ENCODE results near the gene ELP5.
"Not testable (repeated sequence)": the region's sequence is repeated elsewhere in the genome, so short reads cannot be mapped to it uniquely, and the experiment has no call there.

Gene ELP5

GRCh38 chr17:7237266-7237760, 14.7 kb upstream of the ELP5 start:
- no peak for DNase-seq

DNA sequence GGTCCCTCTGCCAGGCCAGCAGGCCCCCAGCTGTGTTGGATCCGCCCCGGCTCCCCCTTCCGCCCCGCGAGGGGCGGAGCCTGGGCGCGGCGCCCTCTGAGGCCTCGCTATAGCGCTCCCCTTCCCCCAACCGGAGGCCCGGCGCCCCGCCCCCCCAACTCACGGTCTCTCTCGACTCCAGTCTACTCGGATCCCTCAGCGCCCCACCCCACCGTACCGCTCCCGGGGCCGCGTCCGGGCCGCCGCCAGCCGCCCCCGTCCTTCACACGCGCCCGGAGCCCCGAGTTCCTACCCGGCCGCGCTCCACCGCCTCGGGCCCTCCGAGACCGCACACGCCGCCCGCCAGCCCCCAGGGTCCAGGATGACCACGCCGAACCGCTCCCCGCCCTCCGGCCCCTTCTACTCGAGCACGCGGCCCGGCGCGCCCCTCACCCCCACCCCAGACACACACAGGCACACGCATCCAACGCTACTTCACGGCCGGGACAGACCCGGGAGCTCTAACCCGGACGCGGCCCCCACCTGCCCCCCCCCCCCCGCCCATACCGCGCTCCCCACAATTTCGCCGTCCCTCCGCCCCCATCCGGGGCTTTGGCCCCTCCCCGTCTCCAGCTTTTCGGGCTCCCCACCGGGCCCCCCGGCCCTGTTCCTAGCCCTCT, 14.1 kb upstream of the ELP5 start:
- no peak for DNase-seq

- no peak for DNase-seq
Measured at GRCh38 chr17:7238420-7239090, 13.5 kb upstream of the ELP5 start.

DNA sequence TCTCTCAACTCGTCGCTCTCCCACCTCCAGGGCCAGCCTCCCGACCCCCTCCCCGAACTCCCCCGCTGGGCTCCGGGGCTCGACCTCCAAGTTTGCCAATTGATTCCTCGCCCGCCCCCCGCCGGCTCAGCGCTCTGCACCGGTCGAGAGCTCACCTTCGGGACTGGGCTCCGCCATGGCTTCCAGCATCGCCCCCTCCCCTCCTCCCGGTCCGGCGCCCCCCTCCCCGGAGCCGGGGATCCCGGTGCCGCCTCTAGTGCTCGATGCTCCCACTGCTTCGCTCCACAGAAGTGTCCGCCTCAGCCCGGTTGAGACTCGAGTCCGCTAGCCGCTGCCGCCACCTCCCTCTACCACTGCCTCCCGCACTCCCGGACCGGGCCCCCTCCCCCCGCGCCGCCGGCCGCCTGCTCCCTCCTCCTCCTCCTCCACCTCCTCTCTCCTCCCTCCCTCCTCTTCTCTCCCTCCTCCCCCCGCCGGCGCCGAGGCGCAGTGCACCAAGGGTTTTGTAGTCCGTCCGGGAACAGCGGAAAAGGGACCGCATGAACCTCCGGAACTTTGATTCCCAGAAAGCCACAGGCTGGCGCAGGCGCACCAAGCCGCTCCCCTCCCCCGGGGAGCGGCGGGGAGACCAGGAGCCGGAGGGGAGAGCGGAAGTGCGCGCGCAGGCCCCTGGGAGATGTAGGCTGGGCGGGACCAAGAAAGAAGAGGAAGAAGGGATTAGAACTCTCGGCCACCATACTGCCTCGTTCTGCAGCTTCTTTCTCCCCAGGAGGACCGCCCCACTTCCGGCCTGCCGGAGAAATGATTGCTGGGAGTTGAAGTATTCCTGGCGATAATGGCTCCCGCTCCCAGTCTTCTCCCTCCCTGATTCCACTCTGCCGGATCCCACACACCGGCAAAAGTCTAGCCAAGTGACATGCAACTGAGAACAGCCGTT, 12.7 kb upstream of the ELP5 start, which contains the start of gene PHF23:
Gene PHF23, minus strand, starts transcription at position 367 of the 937 bp plus-strand sequence. Its CDS starts 178 bp downstream, at position 189.
- DNase-seq, result peak; percentile 98

DNA sequence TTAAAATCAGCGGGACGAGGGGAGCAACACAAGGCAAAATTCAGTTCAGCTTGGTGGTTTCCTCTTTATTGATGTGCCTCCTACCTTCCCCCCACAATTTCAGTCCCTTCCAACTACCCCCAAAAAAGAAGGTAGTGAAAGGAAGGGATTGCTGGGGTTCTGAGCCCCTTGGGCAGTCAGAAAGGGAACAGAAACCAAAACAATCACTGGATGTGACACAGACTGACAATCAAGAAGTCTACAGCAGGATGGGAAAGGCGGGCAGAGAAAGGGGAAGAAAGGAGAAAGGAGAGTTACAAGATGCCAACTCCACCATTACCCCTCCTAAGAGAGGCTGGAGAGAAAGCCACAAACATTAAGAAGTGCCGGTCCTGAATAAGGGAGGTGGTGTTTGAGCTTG, 11.6 kb upstream of the ELP5 start:
- DNase-seq, result no peak

DNA sequence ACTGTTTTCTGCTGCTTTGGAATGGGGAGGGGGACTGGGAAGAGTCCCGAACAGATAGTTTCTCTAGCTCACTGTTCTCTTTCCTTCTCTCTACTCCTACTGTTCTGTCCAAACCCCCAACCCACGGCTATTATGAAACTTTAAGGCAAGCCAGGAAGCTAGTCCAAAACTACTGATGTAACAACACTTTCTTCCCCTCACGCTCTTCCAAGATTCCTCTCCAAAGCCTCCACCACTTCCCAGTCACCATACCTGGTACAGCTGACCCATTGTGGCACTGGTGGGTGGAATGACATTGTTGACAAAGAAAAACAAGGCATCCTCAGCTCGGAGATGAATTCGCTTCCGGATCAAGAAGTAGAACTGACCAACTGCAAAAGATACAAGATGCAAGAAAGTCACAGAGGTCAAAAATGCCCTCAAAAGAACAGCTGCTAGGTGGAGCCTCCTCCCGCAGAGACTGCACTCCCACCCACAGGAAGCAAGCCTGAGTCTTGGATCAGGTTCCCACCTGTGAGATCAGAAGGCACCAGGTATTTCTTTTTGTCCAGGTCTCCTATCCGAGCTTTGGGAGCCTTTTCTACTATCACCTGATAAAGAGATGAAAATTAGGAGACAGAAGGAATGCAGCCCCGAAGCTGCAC, 10.8 kb upstream of the ELP5 start:
- no peak for DNase-seq

DNA sequence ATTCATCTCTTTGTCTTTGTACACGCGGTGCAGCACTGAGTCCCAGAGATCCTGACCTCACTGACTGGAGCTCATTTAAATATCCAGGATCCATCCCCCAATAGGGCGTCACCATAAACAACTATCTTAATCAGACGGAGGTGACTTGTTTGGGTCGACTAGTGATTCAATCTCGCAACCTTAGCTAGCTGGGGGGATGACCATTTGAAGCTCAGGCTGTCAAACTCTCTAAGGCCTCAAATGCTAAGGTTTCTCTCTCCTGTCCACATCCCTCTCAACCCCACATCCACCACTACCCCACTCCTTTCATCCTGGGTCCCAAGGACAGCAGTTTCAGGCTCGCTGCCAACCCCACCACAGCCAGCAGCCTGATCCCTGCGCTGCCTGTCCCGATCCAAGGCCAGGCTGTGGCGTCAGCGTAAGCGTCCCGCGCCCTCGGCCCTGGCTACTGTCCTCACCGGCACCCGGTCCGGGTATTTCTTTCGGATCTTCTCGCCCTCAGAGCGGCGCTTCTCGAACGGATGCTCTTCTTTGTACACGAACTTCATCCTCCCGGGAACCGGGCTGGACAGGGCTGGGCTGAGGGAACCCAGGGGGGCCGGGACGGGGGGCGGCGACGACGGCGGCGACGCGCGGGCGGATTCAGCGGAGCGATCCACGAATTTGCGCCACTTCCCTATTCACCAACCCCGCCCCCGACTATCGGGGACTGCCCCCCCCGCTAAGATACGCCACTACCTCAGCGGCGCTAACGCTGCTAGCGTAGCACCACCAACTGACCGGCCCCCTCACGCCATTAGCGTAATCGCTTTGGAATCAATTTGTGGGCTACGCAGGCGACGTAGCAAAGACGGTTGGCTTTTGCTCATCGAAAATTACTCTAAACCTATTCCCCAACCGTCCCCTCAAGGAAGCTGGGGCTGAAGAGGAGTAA, 10.0 kb upstream of the ELP5 start, which contains the start of gene GABARAP:
Gene GABARAP, minus strand, starts transcription at position 667 of the 934 bp plus-strand sequence. Its CDS starts 119 bp downstream, at position 548.
- peak; percentile 78 for DNase-seq

- peak; percentile 86 for DNase-seq
Measured at GRCh38 chr17:7242717-7243452, 9.1 kb upstream of the ELP5 start.

- DNase-seq, result no peak
Measured at GRCh38 chr17:7243453-7243729, 8.6 kb upstream of the ELP5 start.

- DNase-seq, result not testable (repeated sequence)
Measured at GRCh38 chr17:7243838-7244237, 8.2 kb upstream of the ELP5 start.

- no peak for DNase-seq
Measured at GRCh38 chr17:7246779-7247178, 5.2 kb upstream of the ELP5 start.

DNA sequence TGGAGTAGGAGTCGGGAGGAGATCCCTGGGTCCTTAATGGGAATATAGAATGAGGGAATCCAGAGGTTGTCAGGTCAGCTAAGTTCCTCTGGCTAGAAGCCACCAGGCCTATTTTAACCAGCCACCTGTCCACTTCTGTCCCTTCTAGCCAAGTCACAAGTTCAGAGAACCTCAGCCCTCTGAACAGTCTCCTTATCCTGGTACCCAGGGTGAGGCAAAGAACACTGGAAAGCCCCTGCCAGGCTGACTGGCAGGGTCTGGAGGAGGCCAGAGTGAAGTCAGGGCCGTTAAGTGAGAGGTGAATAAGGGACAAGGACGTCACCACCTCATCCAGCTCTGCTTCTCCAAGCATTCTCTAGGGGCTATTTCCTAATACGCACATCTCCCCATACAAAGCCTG, 3.2 kb upstream of the ELP5 start:
- no peak for DNase-seq

DNA sequence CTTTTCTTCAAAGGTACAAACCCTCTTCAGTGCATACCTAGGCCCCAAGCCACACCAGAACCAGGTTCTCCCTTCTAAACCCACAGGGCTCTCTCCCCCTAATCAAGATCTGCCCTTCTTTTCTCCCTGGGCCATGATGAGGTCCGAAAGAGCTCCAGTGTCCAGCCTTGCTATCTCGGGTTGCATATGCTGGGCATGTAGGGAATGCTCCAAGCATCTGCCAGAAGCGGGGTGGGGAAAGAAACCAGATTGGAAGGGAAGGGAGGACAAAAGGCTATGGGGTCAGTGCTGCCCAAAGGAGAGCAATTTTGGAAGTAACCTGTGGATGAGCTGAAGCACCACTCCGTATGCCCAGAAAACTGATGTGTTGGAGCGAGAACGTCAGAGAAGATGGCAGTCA, 2.8 kb upstream of the ELP5 start:
- no peak for DNase-seq

DNA sequence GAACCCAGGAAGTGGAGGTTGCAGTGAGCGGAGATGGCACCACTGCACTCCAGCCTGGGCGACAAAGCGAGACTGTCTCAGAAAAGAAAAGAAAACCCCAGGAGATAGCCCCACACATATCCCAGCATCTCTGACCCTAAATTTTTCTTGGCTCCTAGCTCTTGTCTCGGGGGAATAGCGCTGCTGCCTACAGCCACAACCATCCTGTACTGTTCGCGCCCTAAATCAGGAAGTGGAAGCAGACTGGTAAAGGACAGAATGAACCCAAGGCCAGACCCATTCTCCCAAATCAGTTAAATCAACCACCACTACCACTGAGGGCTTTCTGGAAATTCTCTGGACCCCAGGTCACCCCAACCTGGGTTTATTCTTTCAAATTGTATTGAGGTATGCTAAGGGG, 2.2 kb upstream of the ELP5 start:
- DNase-seq, result no peak

GRCh38 chr17:7250695-7251627, 1.1 kb upstream of the ELP5 start:
- DNase-seq, result no peak

- DNase-seq, result peak; percentile 89
Measured at GRCh38 chr17:7251661-7252175, 297 bp upstream of the ELP5 start, which contains the start of gene CTDNEP1. TSS of gene CTDNEP1 (minus strand) at chr17:7251734. CDS start at chr17:7251296, 438 bp downstream.

- no peak for DNase-seq
Measured at GRCh38 chr17:7253082-7253481, 1.1 kb downstream of the ELP5 start.

DNA sequence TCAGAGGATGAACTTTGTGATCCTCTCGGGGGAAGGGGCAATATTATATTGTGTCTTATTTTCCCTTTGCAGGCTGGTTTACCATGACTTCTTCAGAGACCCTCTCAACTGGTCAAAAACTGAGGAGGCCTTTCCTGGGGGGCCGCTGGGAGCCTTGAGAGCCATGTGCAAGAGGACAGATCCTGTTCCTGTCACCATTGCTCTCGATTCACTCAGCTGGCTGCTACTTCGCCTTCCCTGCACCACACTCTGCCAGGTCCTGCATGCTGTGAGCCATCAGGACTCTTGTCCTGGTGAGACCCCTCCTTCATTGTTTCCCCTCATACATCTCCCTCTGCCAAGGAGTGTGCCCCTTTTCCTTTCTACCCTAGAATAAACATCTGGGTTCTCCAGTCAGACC, 2.5 kb downstream of the ELP5 start:
- no peak for DNase-seq

GRCh38 chr17:7256766-7257456, 4.9 kb downstream of the ELP5 start:
- no peak for DNase-seq
